Endothelial cell of umbilical vein (primary cell): Measurements from ENCODE around the gene CGA. TPM values are rescaled to one million over a fixed set of nuclear protein-coding genes. Genes with fewer than 3 reads are reported as not detected.

Experiments
- BruUV-seq: library from RNA; stranded (reverse); fragments of 400-500 nt; replicated peaks from 2 replicates; lab custom pipeline; 2021; lab: Mats Ljungman, UMichigan
- CTCF ChIA-PET: fragments of 300-600, 350-600 bp; sonication (Branson Sonifier 250); formaldehyde crosslinking; loops from one replicate; lab custom pipeline; 2021; ENCODE audit warnings: antibody characterized with exemption, inconsistent platforms; lab: Charles Lee
- POLR2A ChIA-PET: fragments of 300-600, 350-600 bp; sonication (Branson Sonifier 250); formaldehyde crosslinking; loops from one replicate; lab custom pipeline; 2021; ENCODE audit warnings: antibody characterized with exemption, inconsistent platforms; lab: Charles Lee
- DNase-seq: peaks from one replicate; pipeline ENCODE4 v3.0.0-alpha.2; 2011; ENCODE audit warnings: low read depth, low spot score
- FAIRE-seq: peaks from 2 replicates; lab custom pipeline; 2011; peaks lifted over from hg19 to GRCh38; lab: Jason Lieb, UNC
- H2AFZ ChIP-seq: 2 replicates; pipeline ENCODE4 v1.6.0; 2012; ENCODE audit warnings: low read depth, low read length, control low read depth, inconsistent platforms
- H3K27ac ChIP-seq: 2 replicates; pipeline ENCODE4 v1.5.1; 2011; ENCODE audit warnings: low read depth, mild to moderate bottlenecking, control low read depth, low read length, moderate library complexity; ENCODE audit not compliant: insufficient read depth
- H3K27me3 ChIP-seq, 2 experiments: 2 replicates each; pipeline versions ENCODE4 v1.6.0 to v1.6.1; 2011; ENCODE audit warnings: low read length in 2 of 2, mixed read lengths in 1 of 2; ENCODE audit not compliant: control insufficient read depth in 2 of 2, insufficient read depth in 2 of 2
- H3K36me3 ChIP-seq, 2 experiments: 2 replicates in 1 of 2; 3 replicates in 1 of 2; pipeline ENCODE4 v1.5.1; 2011; ENCODE audit warnings: low read length in 2 of 2, mild to moderate bottlenecking in 1 of 2, moderate library complexity in 1 of 2; ENCODE audit not compliant: control insufficient read depth in 2 of 2, insufficient read depth in 2 of 2; ENCODE audit errors: extremely low read depth in 1 of 2
- H3K4me1 ChIP-seq: 3 replicates; pipeline ENCODE4 v1.5.1; 2011; ENCODE audit warnings: mild to moderate bottlenecking, low read length; ENCODE audit not compliant: control insufficient read depth, insufficient read depth; ENCODE audit errors: extremely low read depth
- H3K4me2 ChIP-seq: 2 replicates; pipeline ENCODE4 v1.6.1; 2011; ENCODE audit warnings: low read length, control low read depth, mixed read lengths; ENCODE audit not compliant: insufficient read depth
- H3K4me3 ChIP-seq, 3 experiments: fragments of 200-600 bp in 1 of 3; sonication (generic), shearing (Covaris generic) in 1 of 3; replicated peaks in 1 of 3; 2 replicates each; pipeline ENCODE4 v1.5.1; 2011 to 2016; ENCODE audit warnings: control low read depth in 3 of 3, low read length in 3 of 3, mild to moderate bottlenecking in 2 of 3, inconsistent platforms in 1 of 3, low read depth in 1 of 3, moderate library complexity in 1 of 3; ENCODE audit not compliant: insufficient read depth in 1 of 3
- H3K79me2 ChIP-seq: 2 replicates; pipeline ENCODE4 v1.6.0; 2012; ENCODE audit warnings: low read length, inconsistent platforms; ENCODE audit not compliant: control insufficient read depth, insufficient read depth
- H3K9ac ChIP-seq: replicated peaks from 2 replicates; pipeline ENCODE3; 2011; ENCODE audit warnings: low read length, control low read depth; ENCODE audit not compliant: insufficient read depth; ENCODE audit errors: extremely low read depth
- H3K9me1 ChIP-seq: replicated peaks from 3 replicates; pipeline ENCODE4 v1.6.0; 2011; ENCODE audit warnings: mild to moderate bottlenecking, low read length; ENCODE audit not compliant: control insufficient read depth, insufficient read depth; ENCODE audit errors: extremely low read depth
- H3K9me3 ChIP-seq: replicated peaks from 2 replicates; pipeline ENCODE4 v1.5.1; 2012; ENCODE audit warnings: low read length, inconsistent platforms; ENCODE audit not compliant: control insufficient read depth, insufficient read depth
- H4K20me1 ChIP-seq: replicated peaks from 2 replicates; pipeline ENCODE3; 2011; ENCODE audit warnings: mild to moderate bottlenecking, low read length; ENCODE audit not compliant: control insufficient read depth, insufficient read depth; ENCODE audit errors: extremely low read depth
- EZH2 ChIP-seq: IDR thresholded peaks from 2 replicates; pipeline ENCODE4 v1.6.1; 2012; ENCODE audit warnings: borderline replicate concordance, low read depth, mild to moderate bottlenecking, moderate library complexity, low read length, inconsistent platforms; ENCODE audit not compliant: severe bottlenecking
- FOS ChIP-seq: IDR thresholded peaks from 2 replicates; pipeline ENCODE4 v1.6.1; 2011; ENCODE audit warnings: mild to moderate bottlenecking, low read length, moderate library complexity, borderline replicate concordance; ENCODE audit not compliant: insufficient read depth
- GATA2 ChIP-seq: IDR thresholded peaks from 2 replicates; pipeline ENCODE4 v1.7.0; 2011; ENCODE audit warnings: low read depth, mild to moderate bottlenecking, moderate library complexity, mixed read lengths, low read length; ENCODE audit not compliant: insufficient read length, insufficient read depth
- JUN ChIP-seq: IDR thresholded peaks from 2 replicates; pipeline ENCODE4 v1.6.1; 2011; ENCODE audit warnings: borderline replicate concordance, low read depth; ENCODE audit not compliant: insufficient read length, insufficient read depth
- MAX ChIP-seq: IDR thresholded peaks from 2 replicates; pipeline ENCODE4 v1.6.1; 2011; ENCODE audit not compliant: insufficient read depth, insufficient read length
- MYC ChIP-seq: IDR thresholded peaks from one replicate; pipeline ENCODE4 v1.6.1; 2011; ENCODE audit warnings: mild to moderate bottlenecking, low read depth, low read length
- POLR2A ChIP-seq: IDR thresholded peaks from 2 replicates; pipeline ENCODE4 v1.6.1; 2012; ENCODE audit warnings: low read depth, mild to moderate bottlenecking, control low read depth, low read length
- POLR2AphosphoS5 ChIP-seq: IDR thresholded peaks from 2 replicates; pipeline ENCODE4 v1.6.1; 2012; ENCODE audit warnings: low read depth, mild to moderate bottlenecking, control low read depth, low read length, moderate library complexity; ENCODE audit not compliant: insufficient read depth
- dilution Hi-C: fragments of 300-500 bp; cut with MboI; formaldehyde crosslinking; loops from one replicate; pipeline ENCODE4 v1.15.0; 2019; ENCODE audit warnings: low sequenced_read_pairs; ENCODE audit not compliant: extremely low pct_ligation_motif_present
- intact Hi-C: fragments of 100-400 bp; cut with micrococcal nuclease; formaldehyde crosslinking; loops from one replicate; pipeline ENCODE4 v1.10.0; 2022
- polyA plus RNA-seq, 4 experiments: library from polyadenylated mRNA; depleted of rRNA in 3 of 4; stranded (reverse) in 3 of 4; unstranded in 1 of 4; fragments of >200 nt; gene quantifications; 2 replicates each; pipeline versions ENCODE4 v1.2.1 to v1.2.3, GENCODE V29; 2011 to 2012; ENCODE audit warnings: missing spikeins in 1 of 4
- total RNA-seq: library from RNA; stranded (reverse); gene quantifications from 2 replicates; pipeline ENCODE4 v1.2.3, GENCODE V29; 2021
- TF ChIP-seq, protein P1 (sequence below), 2 donors: IDR thresholded peaks; 1 replicate in 1 of 2; 2 replicates in 1 of 2; pipeline ENCODE4 v1.5.1; 2011; ENCODE audit warnings: low read length in 2 of 2, mild to moderate bottlenecking in 2 of 2, moderate library complexity in 2 of 2, control low read depth in 1 of 2, inconsistent platforms in 1 of 2, low read depth in 1 of 2; ENCODE audit not compliant: insufficient read depth in 1 of 2; ENCODE audit errors: extremely low read depth in 1 of 2

Gene CGA
- total and polyA plus RNA-seq, 2 donors (not counting 3 experiments of a cell fraction or from before 2014, with no cell fraction given), result 0.10 TPM; not detected in 1

GRCh38 chr6:87071683-87072082, 23.2 kb downstream of the CGA start:
- ChIA-PET CTCF (interaction anchor here (0.5 kb wide), 1 partner anchor 1775 kb away, joined by 3 read pairs; no protein-coding TSS in a partner anchor), POLR2A (no interaction called here)
- H3K27me3 ChIP-seq, result peaks cover 13 to 18% of the 10 kb centered on the region in 2 experiments
- dilution Hi-C loops, result no loop called here
- no peak overlapping the region for H2AFZ ChIP-seq
- H3K9me1 ChIP-seq, result no peaks in the 10 kb centered on the region
- H3K4me2 ChIP-seq, result no peak overlapping the region
- H3K9me3 ChIP-seq, result no peaks in the 10 kb centered on the region
- FAIRE-seq (no peak), DNase-seq (no peak)
- BruUV-seq, result no TSS peak
- H3K4me3 ChIP-seq, result no peak overlapping the region
- no peaks in the 10 kb centered on the region for H4K20me1 ChIP-seq
- H3K27ac ChIP-seq, result no peak overlapping the region
- intact Hi-C loops, result no loop called here
- H3K4me1 ChIP-seq, result no peaks in the 10 kb centered on the region
- no peak for TF ChIP-seq POLR2AphosphoS5
- TF ChIP-seq, protein P1, sequence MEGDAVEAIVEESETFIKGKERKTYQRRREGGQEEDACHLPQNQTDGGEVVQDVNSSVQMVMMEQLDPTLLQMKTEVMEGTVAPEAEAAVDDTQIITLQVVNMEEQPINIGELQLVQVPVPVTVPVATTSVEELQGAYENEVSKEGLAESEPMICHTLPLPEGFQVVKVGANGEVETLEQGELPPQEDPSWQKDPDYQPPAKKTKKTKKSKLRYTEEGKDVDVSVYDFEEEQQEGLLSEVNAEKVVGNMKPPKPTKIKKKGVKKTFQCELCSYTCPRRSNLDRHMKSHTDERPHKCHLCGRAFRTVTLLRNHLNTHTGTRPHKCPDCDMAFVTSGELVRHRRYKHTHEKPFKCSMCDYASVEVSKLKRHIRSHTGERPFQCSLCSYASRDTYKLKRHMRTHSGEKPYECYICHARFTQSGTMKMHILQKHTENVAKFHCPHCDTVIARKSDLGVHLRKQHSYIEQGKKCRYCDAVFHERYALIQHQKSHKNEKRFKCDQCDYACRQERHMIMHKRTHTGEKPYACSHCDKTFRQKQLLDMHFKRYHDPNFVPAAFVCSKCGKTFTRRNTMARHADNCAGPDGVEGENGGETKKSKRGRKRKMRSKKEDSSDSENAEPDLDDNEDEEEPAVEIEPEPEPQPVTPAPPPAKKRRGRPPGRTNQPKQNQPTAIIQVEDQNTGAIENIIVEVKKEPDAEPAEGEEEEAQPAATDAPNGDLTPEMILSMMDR (IDR thresholded peaks at IDR 0.05; ENCODE audit: extremely low read depth in 1 of 2, insufficient read depth in 1 of 2, low read depth in 1 of 2, low read length in 2 of 2), result no peak
- TF ChIP-seq FOS, result no peak
- no peak for TF ChIP-seq POLR2A
- no peak for TF ChIP-seq GATA2
- TF ChIP-seq EZH2, result no peak
- TF ChIP-seq JUN, result no peak
- TF ChIP-seq MAX, result no peak
- no peak for TF ChIP-seq MYC
- H3K79me2 ChIP-seq, result no peaks in the 10 kb centered on the region
- H3K36me3 ChIP-seq, result no peaks in the 10 kb centered on the region
- H3K9ac ChIP-seq, result no peak overlapping the region
